GM12864 (cell line): ENCODE measurements around the gene RASAL2.

Source experiments
- DNase-seq: peaks from one replicate; pipeline ENCODE4 v3.0.0-alpha.2; 2011; ENCODE audit warnings: low read depth
- H3K4me3 ChIP-seq: 2 replicates; pipeline ENCODE4 v1.5.1; 2011; ENCODE audit warnings: mild to moderate bottlenecking, low read depth, low read length, control low read depth
- TF ChIP-seq, protein P1 (sequence below): IDR thresholded peaks from 2 replicates; pipeline ENCODE4 v1.5.1; 2011; ENCODE audit warnings: low read depth, mild to moderate bottlenecking, moderate library complexity, low read length, control low read depth, inconsistent platforms; ENCODE audit errors: missing control alignments

Gene RASAL2

DNA sequence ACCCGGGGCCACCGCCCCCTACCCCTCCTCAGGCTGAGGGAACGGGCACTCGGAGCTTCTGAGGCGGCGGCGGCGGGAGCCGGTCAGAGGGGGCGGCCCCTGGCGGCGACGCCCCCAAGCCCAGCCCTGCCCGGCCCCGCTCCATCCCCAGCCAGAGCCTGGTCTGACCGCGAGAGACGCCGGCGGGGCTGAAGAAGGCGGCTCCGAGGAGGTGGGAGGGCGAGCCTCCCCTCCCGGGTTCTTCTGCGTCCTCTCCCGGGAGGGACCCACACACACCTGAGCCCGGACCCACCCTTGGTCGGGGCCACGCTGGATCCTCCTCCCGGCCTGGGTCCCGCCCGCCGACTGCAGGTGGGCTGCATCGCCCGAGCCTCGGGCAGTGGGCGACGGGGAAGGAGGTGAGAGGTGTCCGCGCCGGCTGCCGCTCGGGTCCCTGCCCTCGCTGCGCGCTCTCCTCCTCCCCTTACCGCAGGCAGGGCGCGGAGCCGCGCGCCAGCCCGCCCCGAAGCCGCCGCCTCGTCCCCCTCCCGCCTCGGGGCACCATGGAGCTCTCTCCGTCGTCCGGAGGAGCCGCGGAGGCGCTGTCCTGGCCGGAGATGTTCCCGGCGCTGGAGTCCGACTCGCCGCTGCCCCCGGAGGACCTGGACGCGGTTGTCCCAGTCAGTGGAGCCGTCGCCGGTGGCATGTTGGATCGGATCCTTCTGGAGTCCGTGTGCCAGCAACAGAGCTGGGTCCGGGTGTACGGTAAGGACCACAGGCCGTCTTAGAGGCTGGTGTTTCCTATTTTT lies at the start of gene RASAL2:
Gene RASAL2, plus strand, starts transcription at position 154 of the 788 bp plus-strand sequence. Its CDS starts 389 bp downstream, at position 543.
- H3K4me3 ChIP-seq, result peak within 1 kb of the TSS; percentile 60
- no peak for DNase-seq

DNA sequence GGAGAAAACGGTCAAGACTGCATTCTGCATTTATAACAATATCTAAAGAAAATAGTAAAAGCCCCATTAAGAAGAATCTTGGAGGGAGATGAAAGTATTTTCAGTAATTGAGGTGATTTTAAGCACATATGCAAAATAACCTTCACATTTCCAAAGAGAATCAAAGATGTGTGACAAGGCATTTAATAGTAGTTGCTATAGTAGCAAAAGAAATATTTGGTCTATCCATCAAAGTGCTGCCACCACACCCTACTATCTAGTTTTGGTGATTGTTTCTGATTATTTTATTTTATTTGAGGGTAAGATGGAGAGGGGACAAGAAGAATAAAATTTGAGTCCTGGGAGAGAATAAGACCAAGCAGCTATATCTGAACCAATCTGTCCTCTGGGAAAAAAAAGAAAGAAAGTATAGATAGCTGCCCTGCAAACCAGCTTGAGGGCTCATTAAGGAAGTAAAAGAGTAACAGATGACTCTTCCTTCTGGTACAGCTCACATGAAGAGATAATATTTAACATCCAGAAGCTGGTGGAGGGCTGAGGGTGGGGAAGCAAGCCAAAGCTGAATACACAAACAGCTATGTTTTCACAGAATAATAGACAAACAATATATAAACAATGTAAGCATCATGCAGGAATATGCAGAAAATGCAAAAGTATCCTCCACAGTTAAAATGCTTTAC lies 47.2 kb upstream of the RASAL2 start:
- TF ChIP-seq, protein P1, sequence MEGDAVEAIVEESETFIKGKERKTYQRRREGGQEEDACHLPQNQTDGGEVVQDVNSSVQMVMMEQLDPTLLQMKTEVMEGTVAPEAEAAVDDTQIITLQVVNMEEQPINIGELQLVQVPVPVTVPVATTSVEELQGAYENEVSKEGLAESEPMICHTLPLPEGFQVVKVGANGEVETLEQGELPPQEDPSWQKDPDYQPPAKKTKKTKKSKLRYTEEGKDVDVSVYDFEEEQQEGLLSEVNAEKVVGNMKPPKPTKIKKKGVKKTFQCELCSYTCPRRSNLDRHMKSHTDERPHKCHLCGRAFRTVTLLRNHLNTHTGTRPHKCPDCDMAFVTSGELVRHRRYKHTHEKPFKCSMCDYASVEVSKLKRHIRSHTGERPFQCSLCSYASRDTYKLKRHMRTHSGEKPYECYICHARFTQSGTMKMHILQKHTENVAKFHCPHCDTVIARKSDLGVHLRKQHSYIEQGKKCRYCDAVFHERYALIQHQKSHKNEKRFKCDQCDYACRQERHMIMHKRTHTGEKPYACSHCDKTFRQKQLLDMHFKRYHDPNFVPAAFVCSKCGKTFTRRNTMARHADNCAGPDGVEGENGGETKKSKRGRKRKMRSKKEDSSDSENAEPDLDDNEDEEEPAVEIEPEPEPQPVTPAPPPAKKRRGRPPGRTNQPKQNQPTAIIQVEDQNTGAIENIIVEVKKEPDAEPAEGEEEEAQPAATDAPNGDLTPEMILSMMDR, result no peak
- no peak for DNase-seq

More for the DNA sequence above, at the start of gene RASAL2:
- TF ChIP-seq, protein P1, result peak; percentile 3

DNA sequence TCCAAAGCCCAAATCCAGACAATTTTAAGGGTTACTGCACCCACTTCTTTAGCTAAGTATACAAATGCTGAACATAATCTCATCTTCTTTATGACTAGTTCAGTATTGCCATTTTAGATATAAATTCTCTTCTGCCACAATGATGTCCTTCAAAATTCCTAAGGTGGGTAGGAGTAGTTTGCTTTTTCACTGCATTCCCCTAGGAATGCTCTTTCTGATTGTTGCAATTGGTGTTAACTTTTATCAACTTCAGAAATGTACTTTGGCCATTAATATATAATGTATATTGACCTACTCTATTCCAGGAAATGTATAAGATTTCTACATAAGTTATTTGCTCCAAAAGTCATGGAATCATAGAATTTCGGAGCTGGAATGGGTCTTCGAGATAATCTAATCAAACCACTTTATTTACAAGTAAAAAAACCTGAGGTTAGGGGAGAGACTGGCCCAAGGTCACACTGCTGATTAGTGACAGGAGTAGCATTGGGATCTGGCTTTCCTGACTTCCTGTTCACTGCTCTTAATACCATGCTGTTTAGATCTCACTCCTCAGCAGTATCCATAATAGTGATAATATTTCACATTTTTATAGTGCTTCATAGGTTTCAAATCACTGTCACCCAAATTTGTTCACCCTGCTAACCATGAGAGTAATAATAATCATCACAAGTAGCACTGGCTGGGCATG lies 46.4 kb upstream of the RASAL2 start:
- H3K4me3 ChIP-seq, result no peak overlapping the region
- DNase-seq, result no peak
- TF ChIP-seq, protein P1, result no peak

More for the DNA sequence above, 47.2 kb upstream of the RASAL2 start:
- no peak overlapping the region for H3K4me3 ChIP-seq

DNA sequence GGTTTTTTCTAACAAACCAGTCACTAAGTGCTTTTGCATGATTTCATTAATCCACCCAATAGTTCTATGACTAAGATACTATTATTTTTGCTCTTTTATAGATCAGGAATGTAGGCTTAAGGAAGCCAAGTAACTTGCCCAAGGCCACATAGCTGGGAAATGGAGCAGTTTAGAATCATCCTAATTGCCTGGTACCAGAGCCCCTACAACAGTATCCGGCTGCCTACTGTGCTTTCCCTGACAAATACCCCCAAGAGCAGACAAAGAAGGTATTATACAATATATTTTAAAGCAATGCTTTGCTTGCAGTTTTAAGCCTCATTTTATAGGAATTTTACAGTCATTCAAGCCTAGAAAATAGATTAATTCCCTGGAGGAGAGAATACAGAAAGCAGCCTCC lies 45.5 kb upstream of the RASAL2 start:
- H3K4me3 ChIP-seq, result no peak overlapping the region
- no peak for DNase-seq
- TF ChIP-seq, protein P1, result no peak

DNA sequence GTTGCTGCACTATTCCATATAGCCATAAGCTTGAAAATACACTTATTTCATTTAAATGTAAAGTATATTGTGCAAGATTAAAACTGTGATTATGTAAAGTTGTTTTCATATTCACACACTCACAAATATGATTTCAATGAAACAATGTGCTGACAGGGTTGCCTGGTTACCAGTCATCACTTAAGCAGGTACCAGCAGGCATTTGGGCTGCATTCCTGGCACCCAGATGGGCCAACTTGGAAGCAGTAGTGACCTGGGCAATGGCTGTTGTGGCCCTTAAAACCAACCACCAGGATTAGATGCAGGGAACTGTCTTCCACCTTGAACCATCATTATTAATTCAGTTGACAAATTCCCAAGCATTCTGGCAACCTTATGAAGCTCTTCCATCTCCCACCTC lies 45.0 kb upstream of the RASAL2 start:
- TF ChIP-seq, protein P1, result no peak
- no peak overlapping the region for H3K4me3 ChIP-seq
- DNase-seq, result no peak

GRCh38 chr1:178050084-178050483 lies 43.8 kb upstream of the RASAL2 start:
- TF ChIP-seq, protein P1, result no peak
- H3K4me3 ChIP-seq, result no peak overlapping the region
- DNase-seq, result no peak
